Measurements from ENCODE around the gene NLRC5.

Gene NLRC5

DNA sequence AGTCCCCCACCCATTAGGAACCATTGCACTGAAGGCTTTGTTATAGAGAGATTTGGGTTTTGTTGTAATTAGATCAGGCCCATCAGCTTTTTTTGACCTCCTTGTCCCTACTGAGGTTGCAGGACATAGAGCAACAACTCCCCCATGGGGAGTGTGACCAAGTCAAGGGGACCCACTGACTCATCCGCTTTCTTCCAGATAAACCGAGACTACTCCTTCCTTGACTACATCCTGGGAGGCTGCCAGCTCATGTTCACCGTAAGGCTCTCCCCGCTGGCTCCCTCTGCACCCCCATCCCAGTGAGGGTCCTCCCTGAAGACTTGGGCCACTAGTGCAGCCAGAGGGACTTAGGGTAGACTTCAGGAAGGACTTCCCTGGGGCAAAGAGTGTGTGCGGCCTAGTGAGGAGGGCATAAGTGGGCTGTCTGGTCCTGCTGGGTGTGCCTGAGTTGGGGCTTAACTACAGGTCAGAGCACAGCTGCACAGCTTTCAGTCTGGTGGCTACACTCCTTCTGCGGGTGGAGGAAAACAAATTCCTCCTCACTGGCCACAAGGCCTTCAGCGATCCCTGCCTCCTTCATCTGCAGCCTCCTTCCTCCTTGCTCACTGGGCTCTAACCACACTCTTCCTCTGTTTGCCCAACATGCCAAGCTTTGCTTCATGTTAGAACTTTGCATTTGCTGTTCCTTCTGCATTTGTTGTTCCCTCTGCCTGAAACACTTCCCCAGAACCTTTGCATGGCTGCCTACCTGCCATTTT, 134.0 kb downstream of the NLRC5 start:
- Histone ChIP-seq H3K9me2 (ENCODE audit: low read depth, low read length) (no peaks in the 10 kb centered on the region), H3K9ac (ENCODE audit: low read length) (no peak overlapping the region), H3K27me3 (ENCODE audit: insufficient read depth, low read length) (no peaks in the 10 kb centered on the region), H3K27ac (ENCODE audit: low read depth, low read length, poor library complexity, severe bottlenecking) (no peak overlapping the region), H2AFZ (ENCODE audit: low read length) (no peak overlapping the region), H3K4me2 (ENCODE audit: low read length) (no peak overlapping the region), H4K20me1 (ENCODE audit: insufficient read depth, low read length) (no peaks in the 10 kb centered on the region), H3K4me1 (ENCODE audit: insufficient read depth, low read length, severe bottlenecking) (no peaks in the 10 kb centered on the region), H3K79me2 (ENCODE audit: insufficient read depth, low read length) (no peaks in the 10 kb centered on the region), H3K36me3 (ENCODE audit: insufficient read depth, low read length) (no peaks in the 10 kb centered on the region), H3K4me3 (ENCODE audit: low read depth, low read length, poor library complexity, severe bottlenecking) (no peak overlapping the region), H3F3A (ENCODE audit: insufficient read depth, low read length) (no peaks in the 10 kb centered on the region), H3K9me3 (ENCODE audit: low read length) (no peaks in the 10 kb centered on the region)
- TF ChIP-seq, protein P1, sequence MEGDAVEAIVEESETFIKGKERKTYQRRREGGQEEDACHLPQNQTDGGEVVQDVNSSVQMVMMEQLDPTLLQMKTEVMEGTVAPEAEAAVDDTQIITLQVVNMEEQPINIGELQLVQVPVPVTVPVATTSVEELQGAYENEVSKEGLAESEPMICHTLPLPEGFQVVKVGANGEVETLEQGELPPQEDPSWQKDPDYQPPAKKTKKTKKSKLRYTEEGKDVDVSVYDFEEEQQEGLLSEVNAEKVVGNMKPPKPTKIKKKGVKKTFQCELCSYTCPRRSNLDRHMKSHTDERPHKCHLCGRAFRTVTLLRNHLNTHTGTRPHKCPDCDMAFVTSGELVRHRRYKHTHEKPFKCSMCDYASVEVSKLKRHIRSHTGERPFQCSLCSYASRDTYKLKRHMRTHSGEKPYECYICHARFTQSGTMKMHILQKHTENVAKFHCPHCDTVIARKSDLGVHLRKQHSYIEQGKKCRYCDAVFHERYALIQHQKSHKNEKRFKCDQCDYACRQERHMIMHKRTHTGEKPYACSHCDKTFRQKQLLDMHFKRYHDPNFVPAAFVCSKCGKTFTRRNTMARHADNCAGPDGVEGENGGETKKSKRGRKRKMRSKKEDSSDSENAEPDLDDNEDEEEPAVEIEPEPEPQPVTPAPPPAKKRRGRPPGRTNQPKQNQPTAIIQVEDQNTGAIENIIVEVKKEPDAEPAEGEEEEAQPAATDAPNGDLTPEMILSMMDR (IDR thresholded peaks at IDR 0.05; ENCODE audit: low read length): no peak
- no peak for TF ChIP-seq EZH2 (IDR thresholded peaks at IDR 0.05; ENCODE audit: borderline replicate concordance, low read length)

DNA sequence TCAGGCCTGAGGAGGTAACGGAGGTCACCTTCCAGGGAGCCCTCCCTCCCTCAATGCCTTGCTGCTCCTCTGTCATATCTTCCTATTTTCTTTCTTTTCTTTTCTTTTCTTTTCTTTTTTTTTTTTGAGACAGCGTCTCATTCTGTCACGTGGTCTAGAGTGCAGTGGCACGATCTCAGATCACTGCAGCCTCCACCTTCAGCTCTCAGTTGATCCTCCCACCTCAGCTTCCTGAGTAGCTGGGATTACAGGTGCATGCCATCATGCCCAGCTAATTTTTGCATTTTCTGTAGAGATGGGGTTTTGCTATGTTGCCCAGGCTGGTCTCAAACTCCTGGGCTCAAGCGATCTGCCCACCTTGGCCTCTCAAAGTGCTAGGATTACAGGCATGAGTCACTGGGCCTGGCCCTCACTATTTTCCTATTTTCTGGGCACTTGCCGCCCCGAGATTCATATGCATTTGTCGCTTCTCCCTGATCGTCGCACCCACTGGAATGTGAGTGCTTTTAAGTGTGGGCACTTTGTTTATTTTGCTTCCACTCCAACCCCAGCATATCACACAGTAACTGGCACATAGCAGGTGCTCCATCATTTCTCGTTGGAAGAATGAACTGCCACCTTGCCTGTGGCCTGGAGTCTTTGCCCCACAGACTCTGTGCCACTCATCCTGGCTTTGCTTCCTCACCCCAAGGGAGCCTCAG, 134.8 kb downstream of the NLRC5 start:
- TF ChIP-seq, protein P1 (IDR thresholded peaks at IDR 0.05; ENCODE audit: low read length): no peak
- no peak for TF ChIP-seq EZH2 (IDR thresholded peaks at IDR 0.05; ENCODE audit: borderline replicate concordance, low read length)
- Histone ChIP-seq H3K4me1 (ENCODE audit: insufficient read depth, low read length, severe bottlenecking) (no peaks in the 10 kb centered on the region), H3K4me3 (ENCODE audit: low read depth, low read length, poor library complexity, severe bottlenecking) (no peak overlapping the region), H4K20me1 (ENCODE audit: insufficient read depth, low read length) (no peaks in the 10 kb centered on the region), H3K9me3 (ENCODE audit: low read length) (no peaks in the 10 kb centered on the region), H3K4me2 (ENCODE audit: low read length) (no peak overlapping the region), H3K27me3 (ENCODE audit: insufficient read depth, low read length) (no peaks in the 10 kb centered on the region), H3K9ac (ENCODE audit: low read length) (no peak overlapping the region), H3F3A (ENCODE audit: insufficient read depth, low read length) (no peaks in the 10 kb centered on the region), H3K27ac (ENCODE audit: low read depth, low read length, poor library complexity, severe bottlenecking) (no peak overlapping the region), H3K9me2 (ENCODE audit: low read depth, low read length) (no peaks in the 10 kb centered on the region), H3K79me2 (ENCODE audit: insufficient read depth, low read length) (no peaks in the 10 kb centered on the region), H2AFZ (ENCODE audit: low read length) (no peak overlapping the region), H3K36me3 (ENCODE audit: insufficient read depth, low read length) (no peaks in the 10 kb centered on the region)

DNA sequence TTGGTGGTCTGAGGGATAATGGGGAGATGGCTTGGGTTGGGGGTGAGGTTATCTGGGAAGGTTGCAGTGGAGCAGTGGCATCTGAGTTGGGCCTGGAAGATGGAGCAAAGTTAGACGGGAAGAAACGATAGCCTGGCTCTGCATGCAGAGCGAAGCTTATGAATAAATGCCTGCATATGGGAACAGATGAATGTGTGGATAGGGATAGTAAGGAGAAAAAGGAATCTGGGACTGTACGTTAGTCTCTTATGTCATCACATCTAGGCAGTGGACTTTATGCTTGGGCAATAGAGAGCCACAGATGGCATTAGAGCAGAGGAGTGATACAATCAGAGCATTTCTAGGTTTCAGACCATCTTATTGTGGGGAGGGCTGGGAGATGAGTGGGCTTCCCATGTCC, 136.0 kb downstream of the NLRC5 start:
- no peaks in the 10 kb centered on the region for H3K79me2 ChIP-seq (ENCODE audit: insufficient read depth, low read length)
- H3F3A ChIP-seq (ENCODE audit: insufficient read depth, low read length): no peaks in the 10 kb centered on the region
- no peaks in the 10 kb centered on the region for H3K36me3 ChIP-seq (ENCODE audit: insufficient read depth, low read length)
- no peaks in the 10 kb centered on the region for H4K20me1 ChIP-seq (ENCODE audit: insufficient read depth, low read length)
- H3K9me3 ChIP-seq (ENCODE audit: low read length): no peaks in the 10 kb centered on the region
- TF ChIP-seq, protein P1 (IDR thresholded peaks at IDR 0.05; ENCODE audit: low read length): no peak
- no peak for TF ChIP-seq EZH2 (IDR thresholded peaks at IDR 0.05; ENCODE audit: borderline replicate concordance, low read length)
- H2AFZ ChIP-seq (ENCODE audit: low read length): no peak overlapping the region
- H3K4me1 ChIP-seq (ENCODE audit: insufficient read depth, low read length, severe bottlenecking): no peaks in the 10 kb centered on the region
- H3K27ac ChIP-seq (ENCODE audit: low read depth, low read length, poor library complexity, severe bottlenecking): no peak overlapping the region
- H3K9me2 ChIP-seq (ENCODE audit: low read depth, low read length): no peaks in the 10 kb centered on the region
- no peak overlapping the region for H3K4me3 ChIP-seq (ENCODE audit: low read depth, low read length, poor library complexity, severe bottlenecking)
- H3K4me2 ChIP-seq (ENCODE audit: low read length): no peak overlapping the region
- no peaks in the 10 kb centered on the region for H3K27me3 ChIP-seq (ENCODE audit: insufficient read depth, low read length)
- no peak overlapping the region for H3K9ac ChIP-seq (ENCODE audit: low read length)

All from OCI-LY1 (cell line).